Esophagus muscularis mucosa (tissue), 4 donors: ENCODE data around the gene CENPX. TPM values are rescaled to one million over a fixed set of nuclear protein-coding genes. Genes with fewer than 3 reads are reported as not detected.

Experiments used
- DNase-seq: peaks from one replicate; pipeline ENCODE4 v3.0.0-alpha.2; 2017; ENCODE audit errors: extremely low spot score
- H3K27ac ChIP-seq, 4 donors: fragments of 200-600 bp; sonication (generic); replicated peaks in 1 of 4; 1 replicate in 3 of 4; 2 replicates in 1 of 4; pipeline ENCODE4 v1.5.1; 2016 to 2019; ENCODE audit warnings: mild to moderate bottlenecking in 1 of 4
- H3K27me3 ChIP-seq, 4 donors: fragments of 200-600 bp; sonication (generic); one replicate each; pipeline versions ENCODE4 v1.5.1 to v1.6.0; 2016 to 2019
- H3K36me3 ChIP-seq, 4 donors: fragments of 200-600 bp; sonication (generic); one replicate each; pipeline ENCODE4 v1.5.1; 2016 to 2019
- H3K4me1 ChIP-seq, 4 donors: fragments of 200-600 bp; sonication (generic); one replicate each; pipeline ENCODE4 v1.5.1; 2016 to 2019
- H3K4me3 ChIP-seq, 4 donors: fragments of 200-600 bp; sonication (generic); 1 replicate in 2 of 4; 2 replicates in 2 of 4; pipeline ENCODE4 v1.5.1; 2016 to 2019; ENCODE audit warnings: mild to moderate bottlenecking in 4 of 4, moderate library complexity in 1 of 4
- H3K9me3 ChIP-seq, 4 donors: fragments of 200-600 bp; sonication (generic); 1 replicate in 3 of 4; 2 replicates in 1 of 4; pipeline ENCODE4 v1.5.1; 2016 to 2019
- EP300 ChIP-seq: sonication (generic); formaldehyde crosslinking; IDR thresholded peaks from one replicate; pipeline ENCODE4 v1.6.1; 2017; ENCODE audit warnings: antibody characterized with exemption
- POLR2A ChIP-seq: fragments of 450-650 bp; IDR thresholded peaks from one replicate; pipeline ENCODE4 v1.6.1; 2017; ENCODE audit warnings: antibody characterized with exemption, moderate library complexity, mild to moderate bottlenecking, low read depth
- POLR2AphosphoS5 ChIP-seq, 2 donors: sonication (generic); formaldehyde crosslinking; IDR thresholded peaks; one replicate each; pipeline ENCODE4 v1.6.1; 2017; ENCODE audit warnings: antibody characterized with exemption in 2 of 2
- WGBS: methylation state at CpG from one replicate; pipeline ENCODE4 v1.1.5; 2018; 5-methylcytosine and 5-hydroxymethylcytosine counted together
- intact Hi-C: fragments of 100-400 bp; cut with DNase I; formaldehyde crosslinking; loops from one replicate; pipeline ENCODE4 v1.15.1; 2023
- total RNA-seq, 4 donors: library from RNA; depleted of rRNA; stranded (reverse); fragments of >200 nt; gene quantifications; one replicate each; pipeline versions ENCODE4 v1.1.0 to v1.2.1, GENCODE V29; 2016
- TF ChIP-seq, protein P1 (sequence below), 3 experiments: fragments of 200-600 bp in 2 of 3; fragments of 450-650 bp in 1 of 3; sonication (generic) in 2 of 3; IDR thresholded peaks; one replicate each; pipeline ENCODE4 v1.5.1; 2017 to 2019; ENCODE audit warnings: antibody characterized with exemption in 3 of 3, mild to moderate bottlenecking in 2 of 3, moderate library complexity in 1 of 3

The CENPX gene
- total RNA-seq, 4 donors from 2014 or later, result 62.5 to 109 (median 95.5) TPM

DNA sequence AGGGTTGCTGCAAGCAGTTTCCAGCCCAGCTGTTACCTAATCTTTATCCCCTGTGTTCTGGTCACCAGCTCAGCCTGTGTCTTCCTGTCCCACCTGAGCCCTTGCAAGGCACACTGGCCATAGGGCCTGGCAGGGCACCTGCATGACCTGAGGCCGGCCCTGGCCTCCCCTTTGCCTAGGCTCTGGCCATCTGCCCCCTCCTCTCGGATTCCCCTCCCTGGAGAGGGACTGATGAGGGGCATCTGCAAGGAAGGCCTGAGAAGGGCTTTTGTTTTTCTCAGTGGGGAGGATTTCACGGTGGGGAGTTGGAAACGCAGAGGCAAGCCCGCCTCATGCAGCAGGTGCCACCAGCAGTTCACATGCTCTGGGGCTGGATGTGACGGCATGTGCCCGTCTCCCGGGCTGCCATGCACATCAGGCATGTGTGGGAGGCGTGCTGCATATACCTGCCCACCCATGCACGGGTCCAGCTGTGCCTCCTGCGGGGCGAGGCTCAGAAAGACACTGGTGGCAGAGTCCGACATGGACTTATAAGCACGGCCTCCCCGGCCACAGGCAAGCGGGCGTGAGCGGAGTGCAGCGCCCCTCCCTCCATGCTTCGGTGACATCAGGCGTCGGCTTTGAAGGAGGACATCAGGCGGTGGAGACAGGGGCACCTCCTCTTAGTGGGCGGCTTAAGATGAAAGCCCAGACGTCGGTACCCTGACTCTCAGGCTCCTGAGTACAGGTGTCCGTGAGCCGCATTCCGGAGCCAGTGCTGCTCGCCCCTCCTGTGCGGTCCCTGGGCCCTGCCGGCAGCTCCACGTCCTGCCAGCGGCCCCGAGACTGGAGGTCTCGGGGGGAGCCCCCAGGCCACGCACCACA, 28.7 kb downstream of the CENPX start:
- no peaks in the 10 kb centered on the region for H3K27me3 ChIP-seq
- intact Hi-C loops, result no loop called here
- peaks cover 14 to 29% (median 23%) of the 10 kb centered on the region in 4 donors for H3K4me1 ChIP-seq
- no peak overlapping the region for H3K27ac ChIP-seq
- 96% methylated on average over 25 of the region's 37 CpGs for WGBS
- TF ChIP-seq POLR2AphosphoS5 (IDR thresholded peaks at IDR 0.05), result no peak
- H3K9me3 ChIP-seq, result no peaks in the 10 kb centered on the region
- no peak for DNase-seq
- peaks cover 0 to 47% (median 35%) of the 10 kb centered on the region in 4 donors for H3K36me3 ChIP-seq
- no peak overlapping the region for H3K4me3 ChIP-seq

DNA sequence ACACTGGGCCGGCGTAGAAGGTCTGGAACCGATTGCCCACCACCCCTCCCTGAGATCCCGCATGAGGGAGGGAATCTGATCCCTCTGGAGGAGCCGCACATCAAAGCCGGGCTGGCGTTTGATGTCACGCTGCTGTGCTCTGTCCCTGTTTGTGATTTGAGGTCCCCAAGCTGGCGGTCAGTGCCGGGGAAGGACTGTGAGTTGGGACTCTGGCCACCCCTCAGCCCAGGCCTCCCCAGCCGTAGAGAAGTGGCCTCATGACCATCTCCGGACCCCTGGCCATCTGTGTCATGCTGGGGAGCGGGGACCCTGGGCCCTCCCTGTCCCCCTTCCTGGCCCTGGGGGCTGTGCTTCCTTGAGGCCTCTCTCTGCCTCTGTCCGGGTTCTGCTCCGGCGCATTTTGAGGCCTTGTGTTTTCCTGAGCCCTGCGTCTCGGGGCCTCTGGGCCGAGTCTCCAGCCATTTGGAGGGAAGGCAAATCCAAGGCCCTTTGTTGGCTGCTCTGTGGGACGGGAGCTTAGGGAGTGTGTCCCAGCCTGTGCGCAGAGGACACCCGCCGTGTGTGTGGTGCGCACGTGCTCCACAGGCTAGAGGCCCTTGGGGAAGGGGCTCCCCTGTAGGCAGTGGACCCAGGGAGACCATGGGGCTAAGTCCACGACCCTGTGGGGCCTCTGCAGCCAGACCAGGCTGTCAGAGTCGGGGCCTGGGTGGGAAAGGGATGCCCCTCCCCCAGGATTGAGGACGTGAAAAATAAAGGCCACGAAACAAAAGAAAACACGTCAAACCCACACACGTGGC, 30.2 kb downstream of the CENPX start:
- DNase-seq, result no peak
- peaks cover 14 to 29% (median 23%) of the 10 kb centered on the region in 4 donors for H3K4me1 ChIP-seq
- H3K27me3 ChIP-seq, result no peaks in the 10 kb centered on the region
- H3K36me3 ChIP-seq, result peaks cover 0 to 51% (median 34%) of the 10 kb centered on the region in 4 donors
- TF ChIP-seq EP300, result no peak
- no peak for TF ChIP-seq POLR2AphosphoS5 (IDR thresholded peaks at IDR 0.05)
- peak overlapping the region; percentile 54 to 62 (median 56) for H3K27ac ChIP-seq
- peak overlapping the region; percentile 13 to 38 (median 24) for H3K4me3 ChIP-seq
- H3K9me3 ChIP-seq, result no peaks in the 10 kb centered on the region
- intact Hi-C loops, result no loop called here
- WGBS, result 73% methylated on average over 10 of the region's 31 CpGs

DNA sequence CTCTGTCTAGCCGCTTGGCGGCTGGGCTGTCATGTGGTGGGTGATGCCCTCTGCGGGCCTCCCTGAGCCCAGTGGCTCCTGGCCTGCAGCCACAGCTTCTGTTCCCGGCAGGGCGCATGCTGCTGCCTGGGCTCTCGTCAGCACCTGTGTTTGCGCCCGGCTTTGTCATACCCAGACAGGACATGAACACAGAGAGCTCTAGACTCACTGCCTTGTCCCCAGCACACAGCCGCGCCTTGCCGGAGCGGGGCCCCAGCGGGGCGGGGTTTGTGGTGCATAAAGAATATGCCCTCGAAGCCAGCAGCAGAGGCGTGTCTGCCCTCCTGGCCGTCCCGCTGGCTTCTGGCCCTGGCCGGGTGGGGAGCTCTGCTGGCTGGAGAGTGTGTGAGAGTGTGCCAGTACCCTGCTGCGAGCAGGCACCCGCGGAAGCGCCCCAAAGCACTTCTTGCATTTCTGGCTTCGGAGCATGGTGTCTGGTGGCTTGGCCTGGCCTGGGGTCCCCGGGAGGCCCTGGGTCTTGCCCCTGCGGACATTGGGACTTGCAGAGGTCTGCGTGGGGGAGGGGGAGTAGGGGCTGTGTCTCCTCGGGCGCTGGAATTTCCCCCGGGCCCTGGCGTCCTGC, 30.9 kb downstream of the CENPX start:
- no peak for DNase-seq
- H3K9me3 ChIP-seq, result no peaks in the 10 kb centered on the region
- no peaks in the 10 kb centered on the region for H3K27me3 ChIP-seq
- no peak for TF ChIP-seq EP300
- TF ChIP-seq POLR2A, result no peak
- peak; percentile 5 to 28 for TF ChIP-seq POLR2AphosphoS5 (IDR thresholded peaks at IDR 0.05)
- TF ChIP-seq, protein P1, sequence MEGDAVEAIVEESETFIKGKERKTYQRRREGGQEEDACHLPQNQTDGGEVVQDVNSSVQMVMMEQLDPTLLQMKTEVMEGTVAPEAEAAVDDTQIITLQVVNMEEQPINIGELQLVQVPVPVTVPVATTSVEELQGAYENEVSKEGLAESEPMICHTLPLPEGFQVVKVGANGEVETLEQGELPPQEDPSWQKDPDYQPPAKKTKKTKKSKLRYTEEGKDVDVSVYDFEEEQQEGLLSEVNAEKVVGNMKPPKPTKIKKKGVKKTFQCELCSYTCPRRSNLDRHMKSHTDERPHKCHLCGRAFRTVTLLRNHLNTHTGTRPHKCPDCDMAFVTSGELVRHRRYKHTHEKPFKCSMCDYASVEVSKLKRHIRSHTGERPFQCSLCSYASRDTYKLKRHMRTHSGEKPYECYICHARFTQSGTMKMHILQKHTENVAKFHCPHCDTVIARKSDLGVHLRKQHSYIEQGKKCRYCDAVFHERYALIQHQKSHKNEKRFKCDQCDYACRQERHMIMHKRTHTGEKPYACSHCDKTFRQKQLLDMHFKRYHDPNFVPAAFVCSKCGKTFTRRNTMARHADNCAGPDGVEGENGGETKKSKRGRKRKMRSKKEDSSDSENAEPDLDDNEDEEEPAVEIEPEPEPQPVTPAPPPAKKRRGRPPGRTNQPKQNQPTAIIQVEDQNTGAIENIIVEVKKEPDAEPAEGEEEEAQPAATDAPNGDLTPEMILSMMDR (IDR thresholded peaks at IDR 0.05), result no peak
- H3K36me3 ChIP-seq, result peaks cover under 1 to 54% (median 36%) of the 10 kb centered on the region in 4 donors
- intact Hi-C loops, result no loop called here
- H3K4me3 ChIP-seq, result peak overlapping the region; percentile 13 to 38 (median 24)
- peak overlapping the region; percentile 54 to 62 (median 56) for H3K27ac ChIP-seq
- peaks cover 14 to 29% (median 23%) of the 10 kb centered on the region in 4 donors for H3K4me1 ChIP-seq
- 48% methylated on average over 21 of the region's 31 CpGs for WGBS

DNA sequence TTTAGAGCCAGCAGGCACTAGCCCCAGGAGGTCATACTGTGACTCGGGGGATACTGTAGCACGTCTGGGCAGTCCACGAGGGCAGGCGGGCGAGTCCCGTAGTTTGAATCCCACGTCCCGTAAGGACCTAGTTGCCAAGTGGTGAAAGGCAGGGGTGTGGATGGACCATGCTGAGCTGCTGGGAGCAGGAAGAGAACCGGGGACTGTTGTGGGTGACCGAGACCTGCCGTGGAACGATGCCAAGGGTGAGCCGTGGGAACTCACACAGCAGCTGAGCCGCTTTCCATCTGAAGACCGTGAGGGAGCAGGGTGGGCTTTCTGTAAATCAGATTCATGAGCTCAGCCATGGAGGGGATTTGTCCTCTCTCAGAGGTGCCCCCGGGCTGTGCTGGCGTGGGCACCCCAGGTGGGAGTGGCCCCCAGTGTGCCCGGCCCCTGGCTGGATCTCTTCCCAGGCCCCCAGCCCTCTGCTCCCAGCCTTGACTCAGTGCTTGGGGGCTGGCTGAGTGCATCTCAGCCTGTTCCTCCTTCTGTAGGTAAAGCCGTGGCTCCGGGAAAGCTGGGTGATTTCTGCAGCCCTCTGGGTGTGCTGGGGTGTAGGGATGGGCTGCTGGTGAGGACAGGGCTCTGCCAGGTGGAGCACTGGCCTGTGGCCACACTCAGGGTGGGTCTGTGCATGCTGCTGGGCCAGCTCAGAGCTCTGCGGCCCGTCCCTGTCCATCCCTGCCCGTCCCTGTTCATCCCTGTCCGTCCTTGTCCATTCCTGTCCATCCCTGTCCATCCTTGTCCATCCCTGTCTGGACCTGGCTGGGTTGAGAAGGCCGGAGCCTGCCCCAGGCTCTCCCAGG, 31.6 kb downstream of the CENPX start:
- Histone ChIP-seq H3K27ac (peak overlapping the region; percentile 54 to 62 (median 56)), H3K27me3 (no peaks in the 10 kb centered on the region), H3K4me3 (peak overlapping the region in 2 of 4 donors; percentile 22 to 27), H3K9me3 (no peaks in the 10 kb centered on the region), H3K36me3 (peaks cover 8 to 54% (median 37%) of the 10 kb centered on the region in 4 donors), H3K4me1 (peaks cover 14 to 29% (median 23%) of the 10 kb centered on the region in 4 donors)
- TF ChIP-seq POLR2AphosphoS5 (IDR thresholded peaks at IDR 0.05), result no peak
- TF ChIP-seq, protein P1 (IDR thresholded peaks at IDR 0.05), result no peak
- no peak for TF ChIP-seq EP300
- TF ChIP-seq POLR2A, result no peak
- no peak for DNase-seq
- intact Hi-C loops, result no loop called here
- 87% methylated on average over 17 of the region's 25 CpGs for whole genome bisulfite sequencing

DNA sequence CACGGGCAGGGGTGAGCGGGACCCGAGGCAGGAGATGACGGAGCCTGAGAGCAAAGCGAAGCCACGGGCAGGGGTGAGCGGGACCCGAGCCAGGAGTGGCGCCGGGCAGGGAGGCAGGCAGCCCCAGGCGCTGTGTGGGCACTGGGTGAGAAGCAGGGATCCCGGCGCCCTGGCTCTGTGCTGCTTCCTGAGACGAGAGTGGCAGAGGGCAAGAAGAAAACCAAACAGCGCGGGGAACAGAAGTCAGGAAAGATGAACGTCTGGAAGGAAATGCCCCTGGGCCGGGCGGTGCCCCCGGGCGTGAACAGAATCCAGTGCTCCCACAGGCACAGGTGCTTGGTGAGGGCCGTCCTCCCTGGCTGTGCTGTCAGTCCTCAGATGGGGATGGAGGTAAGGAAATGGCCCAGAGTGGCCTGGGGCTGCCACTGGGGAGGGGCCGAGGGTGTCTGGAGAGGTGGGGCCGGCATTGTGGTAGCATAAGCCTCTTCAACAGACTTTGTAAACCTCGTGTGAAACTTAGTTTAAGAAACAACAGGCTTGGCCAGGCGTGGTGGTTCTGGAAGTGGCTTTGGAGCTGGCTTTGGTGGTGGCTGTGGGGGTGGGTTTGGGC, 35.4 kb downstream of the CENPX start:
- Histone ChIP-seq H3K9me3 (no peaks in the 10 kb centered on the region), H3K4me3 (no peak overlapping the region), H3K27me3 (no peaks in the 10 kb centered on the region), H3K36me3 (peaks cover 24 to 75% (median 47%) of the 10 kb centered on the region in 4 donors), H3K27ac (no peak overlapping the region), H3K4me1 (peaks cover 7 to 16% (median 15%) of the 10 kb centered on the region in 4 donors)
- no peak for TF ChIP-seq POLR2AphosphoS5 (IDR thresholded peaks at IDR 0.05)
- TF ChIP-seq POLR2A, result no peak
- TF ChIP-seq EP300, result no peak
- TF ChIP-seq, protein P1 (IDR thresholded peaks at IDR 0.05), result no peak
- WGBS, result 89% methylated on average over 25 of the region's 26 CpGs
- intact Hi-C loops, result no loop called here
- DNase-seq, result no peak
